ENCODE results near the gene FXR1.

DNA sequence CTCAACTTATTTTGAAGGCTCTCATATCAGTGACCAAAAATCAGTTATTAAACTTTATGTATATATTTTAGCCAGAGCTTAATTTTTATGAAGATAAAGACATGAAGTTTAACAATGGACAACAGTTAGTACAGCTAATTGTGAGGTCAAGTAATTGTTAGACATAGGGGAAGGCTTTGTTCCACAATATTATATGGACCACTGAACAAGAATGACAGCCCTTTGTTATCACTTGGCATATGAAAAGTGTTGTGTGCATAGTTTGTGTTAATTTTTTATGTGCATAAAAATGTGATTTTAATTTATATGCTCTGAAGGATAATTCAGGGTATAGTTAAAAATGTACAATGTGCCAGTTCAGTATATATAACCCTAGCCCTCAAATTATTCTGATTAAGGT is 65.0 kb downstream of the FXR1 start:
- TF ChIP-seq, protein P1, sequence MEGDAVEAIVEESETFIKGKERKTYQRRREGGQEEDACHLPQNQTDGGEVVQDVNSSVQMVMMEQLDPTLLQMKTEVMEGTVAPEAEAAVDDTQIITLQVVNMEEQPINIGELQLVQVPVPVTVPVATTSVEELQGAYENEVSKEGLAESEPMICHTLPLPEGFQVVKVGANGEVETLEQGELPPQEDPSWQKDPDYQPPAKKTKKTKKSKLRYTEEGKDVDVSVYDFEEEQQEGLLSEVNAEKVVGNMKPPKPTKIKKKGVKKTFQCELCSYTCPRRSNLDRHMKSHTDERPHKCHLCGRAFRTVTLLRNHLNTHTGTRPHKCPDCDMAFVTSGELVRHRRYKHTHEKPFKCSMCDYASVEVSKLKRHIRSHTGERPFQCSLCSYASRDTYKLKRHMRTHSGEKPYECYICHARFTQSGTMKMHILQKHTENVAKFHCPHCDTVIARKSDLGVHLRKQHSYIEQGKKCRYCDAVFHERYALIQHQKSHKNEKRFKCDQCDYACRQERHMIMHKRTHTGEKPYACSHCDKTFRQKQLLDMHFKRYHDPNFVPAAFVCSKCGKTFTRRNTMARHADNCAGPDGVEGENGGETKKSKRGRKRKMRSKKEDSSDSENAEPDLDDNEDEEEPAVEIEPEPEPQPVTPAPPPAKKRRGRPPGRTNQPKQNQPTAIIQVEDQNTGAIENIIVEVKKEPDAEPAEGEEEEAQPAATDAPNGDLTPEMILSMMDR (conservative IDR thresholded peaks at IDR 0.05 in 1 of 2, IDR thresholded peaks at IDR 0.05 in 1 of 2; ENCODE audit: extremely low read depth in 1 of 2, insufficient read depth in 1 of 2, low read depth in 1 of 2, low read length in 2 of 2): no peak
- no peak for TF ChIP-seq EZH2 (IDR thresholded peaks at IDR 0.05; ENCODE audit: borderline replicate concordance, low read length)
